Measurements from ENCODE around the gene MCTP1. TPM values are rescaled to one million over a fixed set of nuclear protein-coding genes. Genes with fewer than 3 reads are reported as not detected.

The MCTP1 gene
- total RNA-seq, 4 donors from 2014 or later, result 3.5 to 19.8 (median 5.8) TPM

GRCh38 chr5:95177456-95177855, 107.4 kb downstream of the MCTP1 start:
- TF ChIP-seq CTCF (IDR thresholded peaks at IDR 0.05) (no peak), POLR2A (IDR thresholded peaks at IDR 0.05) (no peak)
- no peak overlapping the region for H3K27ac ChIP-seq
- H3K4me1 ChIP-seq, result no peaks in the 10 kb centered on the region
- no peaks in the 10 kb centered on the region for H3K27me3 ChIP-seq
- H3K9me3 ChIP-seq, result no peaks in the 10 kb centered on the region
- no peak overlapping the region for H3K4me3 ChIP-seq
- no peak for DNase-seq
- H3K36me3 ChIP-seq, result no peaks in the 10 kb centered on the region
- 67 to 70% methylated on average over 4 of the region's 4 CpGs for WGBS, 2 donors
- intact Hi-C loops (cut with DNase I), result no loop called here

- H3K27ac ChIP-seq, result no peak overlapping the region
- no peak for DNase-seq
- TF ChIP-seq CTCF (IDR thresholded peaks at IDR 0.05) (no peak), POLR2A (IDR thresholded peaks at IDR 0.05) (no peak)
- H3K27me3 ChIP-seq, result no peaks in the 10 kb centered on the region
- H3K36me3 ChIP-seq, result no peaks in the 10 kb centered on the region
- intact Hi-C loops (cut with DNase I), result no loop called here
- no peaks in the 10 kb centered on the region for H3K9me3 ChIP-seq
- WGBS, 2 donors, result 49 to 55% methylated on average over 3 of the region's 3 CpGs
- no peaks in the 10 kb centered on the region for H3K4me1 ChIP-seq
- H3K4me3 ChIP-seq, result no peak overlapping the region
These were observed 109.8 kb downstream of the MCTP1 start for GRCh38 chr5:95175106-95175505.

GRCh38 chr5:95172659-95173058, 112.2 kb downstream of the MCTP1 start:
- H3K9me3 ChIP-seq, result no peaks in the 10 kb centered on the region
- no peaks in the 10 kb centered on the region for H3K36me3 ChIP-seq
- no peaks in the 10 kb centered on the region for H3K27me3 ChIP-seq
- no peaks in the 10 kb centered on the region for H3K4me1 ChIP-seq
- H3K4me3 ChIP-seq, result no peak overlapping the region
- intact Hi-C loops (cut with DNase I), result no loop called here
- no peak for TF ChIP-seq CTCF (IDR thresholded peaks at IDR 0.05)
- TF ChIP-seq POLR2A (IDR thresholded peaks at IDR 0.05), result no peak
- no peak for DNase-seq
- no peak overlapping the region for H3K27ac ChIP-seq

GRCh38 chr5:95164861-95165260, 120.0 kb downstream of the MCTP1 start:
- 89 to 90% methylated on average over 2 of the region's 2 CpGs for WGBS, 2 donors
- Histone ChIP-seq H3K36me3 (no peaks in the 10 kb centered on the region), H3K4me1 (no peaks in the 10 kb centered on the region), H3K27me3 (no peaks in the 10 kb centered on the region), H3K4me3 (no peak overlapping the region), H3K9me3 (no peaks in the 10 kb centered on the region), H3K27ac (no peak overlapping the region)
- no peak for DNase-seq
- intact Hi-C loops (cut with DNase I), result no loop called here
- TF ChIP-seq POLR2A (IDR thresholded peaks at IDR 0.05), result no peak
- TF ChIP-seq CTCF (IDR thresholded peaks at IDR 0.05), result no peak

GRCh38 chr5:95163079-95163478, 121.8 kb downstream of the MCTP1 start:
- TF ChIP-seq POLR2A (IDR thresholded peaks at IDR 0.05), result no peak
- TF ChIP-seq CTCF (IDR thresholded peaks at IDR 0.05), result no peak
- Histone ChIP-seq H3K27ac (no peak overlapping the region), H3K4me3 (no peak overlapping the region), H3K9me3 (no peaks in the 10 kb centered on the region), H3K36me3 (no peaks in the 10 kb centered on the region), H3K4me1 (no peaks in the 10 kb centered on the region), H3K27me3 (no peaks in the 10 kb centered on the region)
- DNase-seq, result no peak
- intact Hi-C loops (cut with DNase I), result no loop called here
